ENCODE measurements around the gene BAIAP3.

The BAIAP3 gene

DNA sequence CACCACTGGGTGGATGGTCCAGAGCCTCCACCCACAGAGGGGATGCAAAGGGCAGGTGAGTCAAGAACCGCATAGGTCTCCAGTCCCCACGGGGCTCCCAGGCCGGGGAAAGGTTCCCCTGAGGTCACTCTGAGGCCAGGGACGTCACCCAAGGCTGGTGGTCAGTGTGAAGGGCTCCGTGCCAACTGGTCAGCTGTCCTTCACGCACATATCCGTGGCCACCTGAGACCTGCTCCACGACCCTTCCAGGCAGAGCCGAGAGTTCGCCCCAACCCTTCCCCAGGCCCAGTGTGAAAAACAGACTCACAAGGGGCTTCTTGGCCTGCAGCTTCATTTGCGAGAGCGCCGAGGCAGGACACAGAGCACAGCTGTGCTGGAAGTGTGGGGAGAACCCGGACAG lies 15.5 kb downstream of the BAIAP3 start:
- Histone ChIP-seq H3K36me3 (ENCODE audit: control insufficient read depth in 2 of 2, insufficient read depth in 2 of 2, low read length in 2 of 2) (peaks cover 0 to 18% of the 10 kb centered on the region in 2 donors), H3K27me3 (ENCODE audit: control insufficient read depth in 2 of 2, insufficient read depth in 2 of 2, low read length in 2 of 2) (no peaks in the 10 kb centered on the region), H3K9ac (ENCODE audit: low read depth in 1 of 2, low read length in 2 of 2) (no peak overlapping the region), H3K4me1 (ENCODE audit: control insufficient read depth in 2 of 2, insufficient read depth in 2 of 2, low read length in 2 of 2) (peaks cover 16 to 25% of the 10 kb centered on the region in 2 donors), H3K27ac (ENCODE audit: low read depth in 2 of 2, low read length in 2 of 2) (no peak overlapping the region), H3K4me3 (ENCODE audit: low read length in 2 of 2) (no peak overlapping the region), H3K9me3 (ENCODE audit: control insufficient read depth in 2 of 2, low read length in 2 of 2) (no peaks in the 10 kb centered on the region)

DNA sequence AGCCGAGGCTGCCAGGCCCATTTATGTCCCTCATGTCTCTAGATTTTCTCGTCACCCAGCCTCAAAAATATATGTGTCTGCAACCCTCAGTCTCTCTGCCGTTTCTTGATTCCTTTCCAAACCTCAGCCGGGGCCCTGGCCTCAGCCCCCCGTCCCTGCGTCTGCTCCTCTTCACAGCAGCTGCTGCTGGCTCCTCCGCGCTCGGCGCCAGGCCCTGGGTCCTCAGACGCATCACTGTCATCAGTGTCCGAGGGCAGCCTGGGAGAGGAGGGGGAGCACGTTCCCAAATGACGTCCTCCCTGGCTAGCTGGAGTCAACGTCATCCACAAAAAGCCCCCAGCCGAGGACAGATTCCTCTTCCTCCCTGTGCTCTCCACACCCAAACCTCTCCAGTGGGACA lies 15.9 kb downstream of the BAIAP3 start:
- H3K27me3 ChIP-seq (ENCODE audit: control insufficient read depth in 2 of 2, insufficient read depth in 2 of 2, low read length in 2 of 2): no peaks in the 10 kb centered on the region
- H3K4me1 ChIP-seq (ENCODE audit: control insufficient read depth in 2 of 2, insufficient read depth in 2 of 2, low read length in 2 of 2): peaks cover 14 to 21% of the 10 kb centered on the region in 2 donors
- no peak overlapping the region for H3K4me3 ChIP-seq (ENCODE audit: low read length in 2 of 2)
- peaks cover 0 to 18% of the 10 kb centered on the region in 2 donors for H3K36me3 ChIP-seq (ENCODE audit: control insufficient read depth in 2 of 2, insufficient read depth in 2 of 2, low read length in 2 of 2)
- H3K27ac ChIP-seq (ENCODE audit: low read depth in 2 of 2, low read length in 2 of 2): no peak overlapping the region
- H3K9ac ChIP-seq (ENCODE audit: low read depth in 1 of 2, low read length in 2 of 2): no peak overlapping the region
- no peaks in the 10 kb centered on the region for H3K9me3 ChIP-seq (ENCODE audit: control insufficient read depth in 2 of 2, low read length in 2 of 2)

GRCh38 chr16:1349951-1350350 lies 16.5 kb downstream of the BAIAP3 start:
- no peaks in the 10 kb centered on the region for H3K27me3 ChIP-seq (ENCODE audit: control insufficient read depth in 2 of 2, insufficient read depth in 2 of 2, low read length in 2 of 2)
- H3K9ac ChIP-seq (ENCODE audit: low read depth in 1 of 2, low read length in 2 of 2): no peak overlapping the region
- peaks cover 0 to 20% of the 10 kb centered on the region in 2 donors for H3K36me3 ChIP-seq (ENCODE audit: control insufficient read depth in 2 of 2, insufficient read depth in 2 of 2, low read length in 2 of 2)
- no peaks in the 10 kb centered on the region for H3K9me3 ChIP-seq (ENCODE audit: control insufficient read depth in 2 of 2, low read length in 2 of 2)
- peaks cover 14 to 20% of the 10 kb centered on the region in 2 donors for H3K4me1 ChIP-seq (ENCODE audit: control insufficient read depth in 2 of 2, insufficient read depth in 2 of 2, low read length in 2 of 2)
- H3K4me3 ChIP-seq (ENCODE audit: low read length in 2 of 2): no peak overlapping the region
- no peak overlapping the region for H3K27ac ChIP-seq (ENCODE audit: low read depth in 2 of 2, low read length in 2 of 2)

DNA sequence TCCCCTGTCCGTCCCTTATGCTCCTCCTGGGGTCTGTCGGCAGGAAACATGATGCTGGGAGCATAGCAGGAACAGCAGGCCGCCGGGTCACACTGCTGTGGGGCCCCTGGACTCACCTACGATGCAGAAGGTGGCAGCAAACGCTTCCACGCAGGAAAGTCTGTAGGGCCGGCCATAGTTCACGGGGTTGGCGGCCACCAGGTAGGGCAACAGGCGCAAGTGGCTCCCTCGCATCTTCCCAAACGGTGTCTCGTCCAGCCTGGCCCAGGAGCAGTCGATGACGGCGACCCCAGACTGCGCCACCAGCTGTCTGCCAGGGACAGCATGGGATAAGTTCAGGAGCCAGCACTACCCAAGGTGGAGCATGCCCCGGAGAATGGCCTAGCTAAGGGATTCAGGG lies 17.2 kb downstream of the BAIAP3 start:
- H3K4me1 ChIP-seq (ENCODE audit: control insufficient read depth in 2 of 2, insufficient read depth in 2 of 2, low read length in 2 of 2): peaks cover 14 to 20% of the 10 kb centered on the region in 2 donors
- peak overlapping the region; percentile 70 to 83 for H3K9ac ChIP-seq (ENCODE audit: low read depth in 1 of 2, low read length in 2 of 2)
- H3K4me3 ChIP-seq (ENCODE audit: low read length in 2 of 2): peak overlapping the region; percentile 86 to 91
- H3K27ac ChIP-seq (ENCODE audit: low read depth in 2 of 2, low read length in 2 of 2): no peak overlapping the region
- no peaks in the 10 kb centered on the region for H3K9me3 ChIP-seq (ENCODE audit: control insufficient read depth in 2 of 2, low read length in 2 of 2)
- H3K27me3 ChIP-seq (ENCODE audit: control insufficient read depth in 2 of 2, insufficient read depth in 2 of 2, low read length in 2 of 2): no peaks in the 10 kb centered on the region
- H3K36me3 ChIP-seq (ENCODE audit: control insufficient read depth in 2 of 2, insufficient read depth in 2 of 2, low read length in 2 of 2): peaks cover 0 to 20% of the 10 kb centered on the region in 2 donors

GRCh38 chr16:1351215-1351581 lies 17.8 kb downstream of the BAIAP3 start:
- H3K4me3 ChIP-seq (ENCODE audit: low read length in 2 of 2): peak overlapping the region; percentile 86 to 91
- H3K27me3 ChIP-seq (ENCODE audit: control insufficient read depth in 2 of 2, insufficient read depth in 2 of 2, low read length in 2 of 2): no peaks in the 10 kb centered on the region
- peak overlapping the region in 1 of 2 donors; percentile 63 for H3K27ac ChIP-seq (ENCODE audit: low read depth in 2 of 2, low read length in 2 of 2)
- H3K36me3 ChIP-seq (ENCODE audit: control insufficient read depth in 2 of 2, insufficient read depth in 2 of 2, low read length in 2 of 2): peaks cover 0 to 20% of the 10 kb centered on the region in 2 donors
- peak overlapping the region; percentile 70 to 83 for H3K9ac ChIP-seq (ENCODE audit: low read depth in 1 of 2, low read length in 2 of 2)
- H3K9me3 ChIP-seq (ENCODE audit: control insufficient read depth in 2 of 2, low read length in 2 of 2): no peaks in the 10 kb centered on the region
- peaks cover 14 to 20% of the 10 kb centered on the region in 2 donors for H3K4me1 ChIP-seq (ENCODE audit: control insufficient read depth in 2 of 2, insufficient read depth in 2 of 2, low read length in 2 of 2)

DNA sequence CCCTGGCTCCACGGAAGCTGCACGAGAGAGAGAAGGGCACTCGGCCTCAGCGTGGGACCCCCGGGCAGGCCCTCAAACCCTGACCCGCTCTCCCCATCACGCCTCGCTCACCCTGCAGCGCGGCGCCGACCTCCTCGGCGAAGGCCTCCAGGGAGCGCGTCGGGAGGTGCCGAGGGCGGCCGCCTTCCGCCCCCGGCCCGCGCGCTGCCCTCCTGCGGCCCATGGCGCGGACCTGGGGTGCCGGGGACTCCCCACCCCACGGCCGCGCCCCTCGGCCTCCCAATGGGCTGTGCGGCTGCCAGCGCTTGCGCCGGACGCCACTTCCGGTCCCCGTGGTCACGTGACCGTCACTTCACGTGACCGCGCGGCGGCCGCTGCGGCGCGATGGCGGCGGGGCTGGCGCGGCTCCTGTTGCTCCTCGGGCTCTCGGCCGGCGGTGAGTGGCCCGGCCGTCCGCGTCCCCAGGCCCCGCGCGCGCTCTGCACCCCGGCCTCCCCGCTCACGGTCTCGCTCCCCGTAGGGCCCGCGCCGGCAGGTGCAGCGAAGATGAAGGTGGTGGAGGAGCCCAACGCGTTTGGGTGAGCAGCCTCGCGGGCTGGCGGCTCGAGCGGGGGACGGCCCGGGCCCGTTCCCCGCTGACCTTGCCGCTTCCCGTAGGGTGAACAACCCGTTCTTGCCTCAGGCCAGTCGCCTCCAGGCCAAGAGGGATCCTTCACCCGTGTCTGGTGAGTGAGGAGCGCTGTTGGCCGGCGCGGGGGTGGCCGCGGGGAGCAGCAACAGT lies 18.3 kb downstream of the BAIAP3 start, which contains the start of the genes GNPTG and TSR3:
TSS of gene GNPTG (plus strand) at position 350 of the 781 bp plus-strand sequence. CDS start at position 385, 35 bp downstream.
TSS of gene TSR3 (minus strand) at position 297 of the 781 bp plus-strand sequence. CDS start at position 223, 74 bp downstream.
- H3K9me3 ChIP-seq (ENCODE audit: control insufficient read depth in 2 of 2, low read length in 2 of 2): no peaks in the 10 kb centered on the region
- H3K27ac ChIP-seq (ENCODE audit: low read depth in 2 of 2, low read length in 2 of 2): peak within 1 kb of the TSS in 1 of 2 donors; percentile 63
- no peaks in the 10 kb centered on the region for H3K27me3 ChIP-seq (ENCODE audit: control insufficient read depth in 2 of 2, insufficient read depth in 2 of 2, low read length in 2 of 2)
- peaks cover 0 to 20% of the 10 kb centered on the region in 2 donors for H3K36me3 ChIP-seq (ENCODE audit: control insufficient read depth in 2 of 2, insufficient read depth in 2 of 2, low read length in 2 of 2)
- peak within 1 kb of the TSS; percentile 70 to 83 for H3K9ac ChIP-seq (ENCODE audit: low read depth in 1 of 2, low read length in 2 of 2)
- H3K4me3 ChIP-seq (ENCODE audit: low read length in 2 of 2): peak within 1 kb of the TSS; percentile 86 to 91
- peaks cover 14 to 20% of the 10 kb centered on the region in 2 donors for H3K4me1 ChIP-seq (ENCODE audit: control insufficient read depth in 2 of 2, insufficient read depth in 2 of 2, low read length in 2 of 2)

DNA sequence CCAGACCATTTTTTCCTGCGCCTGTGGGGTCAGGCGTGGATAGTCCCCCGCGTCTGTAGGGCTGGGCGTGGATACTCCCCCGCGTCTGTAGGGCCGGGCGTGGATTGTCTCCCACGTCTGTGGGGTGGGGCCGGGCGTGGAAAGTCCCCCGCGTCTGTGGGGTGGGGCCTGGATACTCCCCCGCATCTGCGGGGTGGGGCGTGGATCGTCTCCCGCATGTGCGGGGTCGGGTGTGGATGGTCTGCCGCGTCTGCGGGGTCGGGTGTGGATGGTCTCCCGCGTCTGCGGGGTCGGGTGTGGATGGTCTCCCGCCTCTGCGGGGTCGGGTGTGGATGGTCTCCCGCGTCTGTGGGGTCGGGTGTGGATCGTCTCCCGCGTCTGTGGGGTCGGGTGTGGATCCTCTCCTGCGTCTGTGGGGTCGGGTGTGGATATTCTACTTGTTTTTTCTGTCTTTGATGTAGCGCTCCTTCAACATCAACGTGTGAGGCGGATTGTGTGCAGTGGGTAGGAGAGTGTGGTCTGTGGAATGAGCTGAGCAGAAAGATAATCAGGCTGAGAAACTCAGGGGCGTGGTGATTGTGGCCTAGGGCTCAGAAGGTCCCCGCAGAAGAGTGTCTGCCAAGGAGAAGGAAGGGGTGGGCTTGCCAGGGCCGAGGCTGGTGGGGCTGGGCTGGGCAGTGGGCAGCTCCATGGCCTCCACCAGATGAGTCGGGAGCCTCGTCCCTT lies 21.5 kb downstream of the BAIAP3 start:
- Histone ChIP-seq H3K27ac (ENCODE audit: low read depth in 2 of 2, low read length in 2 of 2) (no peak overlapping the region), H3K9me3 (ENCODE audit: control insufficient read depth in 2 of 2, low read length in 2 of 2) (no peaks in the 10 kb centered on the region), H3K4me3 (ENCODE audit: low read length in 2 of 2) (no peak overlapping the region), H3K9ac (ENCODE audit: low read depth in 1 of 2, low read length in 2 of 2) (no peak overlapping the region), H3K27me3 (ENCODE audit: control insufficient read depth in 2 of 2, insufficient read depth in 2 of 2, low read length in 2 of 2) (no peaks in the 10 kb centered on the region), H3K36me3 (ENCODE audit: control insufficient read depth in 2 of 2, insufficient read depth in 2 of 2, low read length in 2 of 2) (peaks cover 0 to 8% of the 10 kb centered on the region in 2 donors), H3K4me1 (ENCODE audit: control insufficient read depth in 2 of 2, insufficient read depth in 2 of 2, low read length in 2 of 2) (peaks cover 14 to 20% of the 10 kb centered on the region in 2 donors)

- no peak overlapping the region for H3K27ac ChIP-seq (ENCODE audit: low read depth in 2 of 2, low read length in 2 of 2)
- no peaks in the 10 kb centered on the region for H3K27me3 ChIP-seq (ENCODE audit: control insufficient read depth in 2 of 2, insufficient read depth in 2 of 2, low read length in 2 of 2)
- H3K9ac ChIP-seq (ENCODE audit: low read depth in 1 of 2, low read length in 2 of 2): no peak overlapping the region
- no peaks in the 10 kb centered on the region for H3K9me3 ChIP-seq (ENCODE audit: control insufficient read depth in 2 of 2, low read length in 2 of 2)
- H3K36me3 ChIP-seq (ENCODE audit: control insufficient read depth in 2 of 2, insufficient read depth in 2 of 2, low read length in 2 of 2): peaks cover 0 to 6% of the 10 kb centered on the region in 2 donors
- H3K4me1 ChIP-seq (ENCODE audit: control insufficient read depth in 2 of 2, insufficient read depth in 2 of 2, low read length in 2 of 2): peaks cover 12 to 16% of the 10 kb centered on the region in 2 donors
- no peak overlapping the region for H3K4me3 ChIP-seq (ENCODE audit: low read length in 2 of 2)
Measured at GRCh38 chr16:1355591-1355990, 22.1 kb downstream of the BAIAP3 start.

GRCh38 chr16:1356061-1356900 lies 22.8 kb downstream of the BAIAP3 start:
- Histone ChIP-seq H3K27ac (ENCODE audit: low read depth in 2 of 2, low read length in 2 of 2) (no peak overlapping the region), H3K27me3 (ENCODE audit: control insufficient read depth in 2 of 2, insufficient read depth in 2 of 2, low read length in 2 of 2) (no peaks in the 10 kb centered on the region), H3K36me3 (ENCODE audit: control insufficient read depth in 2 of 2, insufficient read depth in 2 of 2, low read length in 2 of 2) (peaks cover 0 to 10% of the 10 kb centered on the region in 2 donors), H3K4me3 (ENCODE audit: low read length in 2 of 2) (no peak overlapping the region), H3K4me1 (ENCODE audit: control insufficient read depth in 2 of 2, insufficient read depth in 2 of 2, low read length in 2 of 2) (peaks cover 5 to 9% of the 10 kb centered on the region in 2 donors), H3K9ac (ENCODE audit: low read depth in 1 of 2, low read length in 2 of 2) (no peak overlapping the region), H3K9me3 (ENCODE audit: control insufficient read depth in 2 of 2, low read length in 2 of 2) (no peaks in the 10 kb centered on the region)
